Measurements from ENCODE around the gene GCNA.

- TF ChIP-seq CTCF (IDR thresholded peaks at IDR 0.05), result no peak
- TF ChIP-seq EP300 (IDR thresholded peaks at IDR 0.05), result no peak
- no peak for TF ChIP-seq POLR2A (IDR thresholded peaks at IDR 0.05)
Observed at GRCh38 chrX:71661919-71662318, 83.7 kb downstream of the GCNA start.
